Activated CD8-positive, alpha-beta memory T cell treated with anti-CD3 and anti-CD28 coated beads, Interleukin-2, amount 50 U/mL, for 24 hours (primary cell): ENCODE data around the gene WNK1.
"Not testable (repeated sequence)": the region's sequence is repeated elsewhere in the genome, so short reads cannot be mapped to it uniquely, and the experiment has no call there.

Experiments
- DNase-seq: peaks from one replicate; pipeline ENCODE4 v3.0.0-alpha.2; 2020; ENCODE audit errors: extremely low read depth

The WNK1 gene

DNA sequence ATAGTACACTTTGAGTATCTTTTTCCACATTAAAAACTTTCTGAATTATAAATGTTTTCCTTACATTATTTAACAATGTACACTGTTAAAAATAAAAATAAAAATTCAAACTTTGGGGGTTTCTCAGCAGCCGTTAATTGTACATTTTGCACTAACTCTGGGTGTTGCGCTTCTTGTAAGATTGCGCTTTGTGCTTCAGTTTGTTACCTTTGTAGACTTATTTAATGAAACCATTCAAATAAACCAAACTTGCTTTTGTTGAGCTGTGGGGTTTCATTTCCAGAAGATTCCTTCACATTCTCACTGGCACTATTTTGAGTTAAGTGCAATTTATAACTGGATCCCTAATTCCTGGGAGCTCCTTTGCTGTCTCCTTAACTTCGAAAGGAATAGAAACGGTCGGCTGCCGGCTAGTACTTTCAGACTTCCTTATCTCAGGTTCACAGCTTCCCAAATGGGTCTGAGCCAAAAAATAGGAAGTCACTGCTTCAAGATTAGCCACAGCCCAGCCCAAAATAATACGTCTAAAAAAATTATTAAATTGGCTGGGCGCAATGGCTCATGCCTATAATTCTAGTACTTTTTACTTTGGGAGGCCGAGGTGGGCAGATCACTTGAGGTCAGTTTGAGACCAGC lies 158.9 kb downstream of the WNK1 start:
- no peak for DNase-seq

DNA sequence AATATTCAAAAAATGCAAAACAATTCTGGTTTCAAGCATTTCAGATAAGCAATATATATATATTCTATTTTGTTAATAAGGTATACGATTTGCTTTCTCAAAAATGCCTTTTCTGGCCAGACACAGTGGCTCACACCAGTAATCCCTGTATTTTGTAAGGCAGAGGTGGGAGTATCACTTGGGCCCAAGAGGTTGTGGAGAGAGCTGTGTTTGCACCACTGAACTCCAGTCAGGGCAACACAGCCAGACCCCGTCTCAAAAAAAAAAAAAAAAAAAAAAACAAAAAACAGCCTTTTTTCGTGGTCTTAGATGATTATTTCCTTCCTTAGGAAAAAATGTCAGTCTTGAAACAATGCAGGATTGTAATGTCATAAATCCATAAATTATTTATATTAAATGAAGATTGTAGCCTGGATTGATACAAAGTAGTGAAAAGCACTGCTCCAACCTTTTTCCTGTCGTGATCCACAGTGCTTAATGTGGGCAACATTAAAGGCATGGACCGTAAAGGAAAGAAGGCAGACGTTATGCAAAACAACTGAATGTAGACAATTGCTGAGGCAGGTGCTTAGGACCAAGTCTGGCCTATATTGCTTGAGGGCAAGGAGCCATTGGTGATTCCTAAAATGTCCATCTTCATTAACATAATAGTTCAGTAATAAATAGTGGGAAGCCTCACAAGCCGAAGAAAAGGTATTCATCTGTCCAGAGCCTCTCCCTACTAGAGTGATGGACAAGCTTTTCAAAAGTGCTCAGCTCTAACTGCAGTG lies 160.3 kb downstream of the WNK1 start:
- no peak for DNase-seq

DNA sequence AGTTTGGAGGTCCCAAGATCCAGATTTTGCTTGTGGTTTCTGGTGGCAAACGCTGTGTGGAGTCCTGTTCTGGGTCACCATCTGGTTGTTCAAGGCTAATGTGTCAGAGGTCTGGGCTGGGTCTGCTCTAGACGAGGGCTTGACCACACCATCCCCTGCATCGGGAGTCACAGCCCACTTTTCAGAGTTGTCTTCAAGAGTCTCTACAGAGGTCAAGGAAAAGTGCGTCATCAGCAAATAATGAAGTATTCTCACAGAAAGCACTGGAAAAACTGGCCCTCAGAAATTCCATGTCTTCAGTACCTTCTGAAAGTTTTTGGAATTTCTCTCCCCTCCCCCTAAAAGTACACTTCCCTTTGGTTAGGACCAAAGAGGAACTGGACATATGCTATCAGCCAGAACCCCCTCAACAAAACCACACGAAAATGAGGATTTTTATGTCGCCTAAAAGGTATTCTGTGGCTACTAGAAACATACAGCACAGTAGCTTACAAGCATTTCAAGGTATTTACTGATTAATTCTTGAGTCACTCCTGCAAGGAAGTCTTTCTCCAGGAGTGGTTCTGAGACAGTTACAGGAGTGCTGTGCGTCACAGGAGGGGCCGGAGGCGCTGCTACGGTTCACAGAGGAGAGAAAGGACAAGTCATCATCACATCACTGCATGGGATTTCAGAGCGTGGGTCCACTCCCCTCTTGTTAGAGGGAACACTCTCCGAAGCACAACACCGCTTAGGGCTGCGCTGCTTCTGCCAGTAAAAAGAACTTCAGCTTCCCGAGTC lies 161.7 kb downstream of the WNK1 start:
- DNase-seq: no peak

DNA sequence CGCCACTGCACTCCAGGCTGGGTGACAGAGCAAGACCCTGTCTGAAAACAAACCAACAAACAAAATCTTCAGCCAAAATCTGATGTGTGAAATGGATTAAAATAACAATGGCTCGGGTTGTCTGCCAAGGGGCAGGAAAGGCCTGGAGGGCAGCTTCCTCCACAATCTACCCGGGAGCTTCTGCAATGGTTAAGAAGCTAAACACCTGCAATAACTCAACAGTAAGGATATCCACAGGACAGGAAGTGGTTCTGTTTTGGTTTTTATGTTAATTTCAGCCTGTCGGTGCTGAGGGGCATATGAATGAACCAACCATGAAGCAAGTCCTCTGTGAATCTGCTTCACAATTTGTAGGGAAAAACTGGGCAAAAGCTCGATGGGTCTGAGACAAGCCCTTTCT lies 162.7 kb downstream of the WNK1 start:
- no peak for DNase-seq

DNA sequence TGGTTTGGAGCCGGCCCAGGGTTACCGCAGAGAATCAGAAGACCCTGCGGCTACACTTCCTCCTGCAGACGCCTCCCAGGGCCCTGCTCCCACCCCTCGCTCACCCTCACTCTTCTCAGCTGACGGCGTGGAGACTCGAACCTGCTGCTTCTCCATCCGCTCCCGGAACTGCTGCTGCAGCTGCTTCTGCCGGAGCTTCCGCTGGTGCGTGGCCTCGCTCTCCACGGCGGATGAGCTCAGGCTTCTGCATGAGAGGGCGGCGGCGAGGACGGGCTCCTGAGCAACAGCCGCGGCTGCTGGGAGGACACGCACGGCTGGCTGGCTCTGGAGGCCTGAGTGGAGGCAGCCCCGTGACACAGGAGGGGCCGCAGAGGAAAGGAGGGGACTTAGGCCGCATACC lies 163.9 kb downstream of the WNK1 start:
- no peak for DNase-seq

DNA sequence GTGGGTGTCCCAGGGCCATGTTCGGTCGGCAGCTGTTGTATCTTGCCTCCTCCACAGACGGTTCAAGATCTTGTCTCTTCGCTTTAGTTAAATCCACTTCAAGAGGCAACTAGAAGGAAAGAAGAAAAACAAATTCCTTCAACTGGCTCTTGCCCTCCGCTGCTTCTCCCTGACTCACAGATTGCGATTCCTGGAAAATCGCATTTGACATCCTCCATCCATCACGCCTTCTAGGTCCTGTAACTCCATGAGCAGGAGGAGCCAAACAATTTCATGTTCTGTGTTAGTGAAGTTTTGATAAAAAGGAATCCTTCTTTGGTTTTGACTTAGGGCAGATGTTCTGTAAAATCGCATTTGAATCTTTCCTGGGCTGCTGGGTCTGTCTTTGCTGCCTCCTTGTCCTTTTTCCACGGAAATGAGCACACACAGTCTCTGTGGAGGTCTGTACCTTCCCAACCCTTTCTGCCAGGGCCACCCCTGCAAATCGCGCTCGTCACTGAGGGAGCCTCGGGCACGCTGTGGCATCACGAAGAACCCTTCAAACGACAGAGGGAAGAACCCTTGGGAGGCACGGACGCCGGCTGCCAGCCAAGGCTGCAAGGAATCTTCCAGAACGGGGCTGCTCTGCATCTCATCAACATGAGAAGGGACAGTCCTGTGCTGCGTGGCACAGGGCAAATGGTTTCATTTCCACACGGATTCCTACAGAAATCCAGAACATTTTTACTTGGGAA lies 164.5 kb downstream of the WNK1 start:
- DNase-seq: no peak

DNA sequence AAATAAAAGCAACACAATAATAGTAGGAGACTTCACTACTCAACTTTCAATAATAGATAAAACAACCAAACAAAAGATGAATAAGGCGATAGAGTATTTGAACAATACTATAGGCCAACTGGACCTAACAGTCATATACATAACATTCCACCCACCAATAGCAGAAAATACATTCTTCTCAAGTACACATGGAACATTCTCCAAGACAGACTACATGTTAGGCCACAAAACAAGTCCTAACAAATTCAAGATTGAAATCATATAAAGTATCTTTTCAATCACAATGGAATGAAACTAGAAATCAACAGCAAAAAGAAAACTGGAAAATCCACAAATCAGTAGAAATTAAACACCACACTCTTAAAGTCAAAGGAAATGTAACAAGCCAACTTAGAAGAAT lies 168.3 kb downstream of the WNK1 start:
- no peak for DNase-seq

DNA sequence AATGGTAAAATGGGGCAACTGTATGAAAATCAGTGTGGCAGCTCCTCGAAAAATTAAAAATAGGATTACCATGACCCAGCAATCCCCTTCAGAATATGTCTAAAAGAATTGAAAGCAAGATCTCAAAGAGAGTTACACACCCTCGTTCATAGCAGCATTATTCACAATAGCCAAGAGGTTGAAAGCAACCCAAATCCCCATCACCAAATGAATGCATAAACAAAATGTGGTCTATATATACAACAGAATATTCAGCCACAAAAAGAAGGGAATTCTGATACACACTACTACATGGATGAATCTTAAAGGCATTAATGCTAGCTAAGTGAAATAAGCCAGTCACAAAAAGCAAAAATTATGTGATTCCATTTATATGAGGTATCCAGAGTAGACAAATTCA lies 169.9 kb downstream of the WNK1 start:
- DNase-seq: no peak

DNA sequence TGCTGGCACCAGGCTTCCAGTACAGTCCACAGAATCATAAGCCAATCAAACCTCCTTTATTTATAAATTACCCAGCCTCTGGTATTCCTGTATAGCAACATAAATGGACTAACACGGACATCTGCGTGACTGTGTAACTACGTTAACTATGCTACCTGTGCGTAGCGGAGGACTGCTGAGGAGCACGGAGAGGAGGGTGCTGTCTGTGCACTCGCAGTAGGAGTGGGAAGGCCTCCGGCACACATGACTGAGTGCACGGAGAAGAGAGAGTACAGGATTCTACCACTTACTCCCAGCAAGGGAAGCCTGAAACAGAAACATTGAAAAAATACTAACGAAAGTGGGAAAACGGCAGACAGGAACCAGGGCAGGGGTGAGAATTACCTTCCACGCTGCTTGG lies 174.3 kb downstream of the WNK1 start:
- DNase-seq: no peak

DNA sequence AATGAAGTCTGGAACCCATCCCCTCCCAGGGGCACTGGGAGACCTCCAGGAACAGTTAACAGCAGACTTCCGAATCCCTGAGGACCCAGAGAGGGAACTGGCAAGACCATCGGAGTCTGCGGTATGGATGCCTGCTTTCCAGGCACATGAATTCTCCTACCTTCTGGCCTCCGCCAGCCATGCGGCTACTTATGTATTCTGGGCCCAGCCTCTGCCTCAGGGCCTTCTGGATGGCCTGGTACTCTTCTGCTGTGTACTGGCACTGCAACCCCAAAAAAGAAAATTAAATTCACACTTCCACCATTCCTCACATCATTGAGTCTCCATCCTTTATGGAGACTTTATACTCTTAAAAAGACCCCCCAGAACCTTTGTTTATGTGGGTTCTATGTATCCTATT lies 178.7 kb downstream of the WNK1 start:
- no peak for DNase-seq

DNA sequence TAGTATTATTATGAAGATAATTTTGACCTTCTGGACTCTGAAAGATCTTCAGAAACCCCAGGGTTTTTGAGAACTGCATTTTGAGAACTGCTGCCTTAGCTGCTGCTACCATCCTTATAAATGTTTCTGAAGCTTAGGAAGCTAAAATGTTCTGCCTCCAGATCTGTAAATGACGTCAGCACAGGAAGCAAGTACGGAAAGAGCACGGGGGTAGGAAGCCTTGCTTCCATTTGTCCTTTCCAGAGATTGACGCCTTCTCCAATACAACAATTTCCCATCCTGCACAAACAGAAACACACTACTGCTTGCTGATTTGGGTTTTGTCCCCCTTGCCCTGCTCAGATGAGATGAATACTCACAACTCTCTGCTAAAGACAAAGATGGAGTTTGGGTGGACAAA lies 179.2 kb downstream of the WNK1 start:
- no peak for DNase-seq

DNA sequence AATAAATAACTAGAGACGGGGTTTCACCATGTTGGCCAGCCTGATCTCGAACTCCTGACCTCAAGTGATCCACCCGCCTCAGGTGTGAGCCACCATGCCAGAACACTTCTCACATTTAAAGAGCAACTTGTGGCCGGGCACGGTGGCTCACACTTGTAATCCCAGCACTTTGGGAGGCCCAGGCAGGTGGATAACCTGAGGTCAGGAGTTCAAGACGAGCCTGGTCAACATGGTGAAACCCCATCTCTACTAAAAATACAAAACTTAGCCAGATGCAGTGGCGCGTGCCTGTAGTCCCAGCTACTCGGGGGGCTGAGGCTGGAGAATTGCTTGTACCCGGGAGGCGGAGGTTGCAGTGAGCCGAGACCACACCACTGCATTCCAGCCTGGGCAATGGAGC lies 183.5 kb downstream of the WNK1 start:
- DNase-seq: not testable (repeated sequence)

DNA sequence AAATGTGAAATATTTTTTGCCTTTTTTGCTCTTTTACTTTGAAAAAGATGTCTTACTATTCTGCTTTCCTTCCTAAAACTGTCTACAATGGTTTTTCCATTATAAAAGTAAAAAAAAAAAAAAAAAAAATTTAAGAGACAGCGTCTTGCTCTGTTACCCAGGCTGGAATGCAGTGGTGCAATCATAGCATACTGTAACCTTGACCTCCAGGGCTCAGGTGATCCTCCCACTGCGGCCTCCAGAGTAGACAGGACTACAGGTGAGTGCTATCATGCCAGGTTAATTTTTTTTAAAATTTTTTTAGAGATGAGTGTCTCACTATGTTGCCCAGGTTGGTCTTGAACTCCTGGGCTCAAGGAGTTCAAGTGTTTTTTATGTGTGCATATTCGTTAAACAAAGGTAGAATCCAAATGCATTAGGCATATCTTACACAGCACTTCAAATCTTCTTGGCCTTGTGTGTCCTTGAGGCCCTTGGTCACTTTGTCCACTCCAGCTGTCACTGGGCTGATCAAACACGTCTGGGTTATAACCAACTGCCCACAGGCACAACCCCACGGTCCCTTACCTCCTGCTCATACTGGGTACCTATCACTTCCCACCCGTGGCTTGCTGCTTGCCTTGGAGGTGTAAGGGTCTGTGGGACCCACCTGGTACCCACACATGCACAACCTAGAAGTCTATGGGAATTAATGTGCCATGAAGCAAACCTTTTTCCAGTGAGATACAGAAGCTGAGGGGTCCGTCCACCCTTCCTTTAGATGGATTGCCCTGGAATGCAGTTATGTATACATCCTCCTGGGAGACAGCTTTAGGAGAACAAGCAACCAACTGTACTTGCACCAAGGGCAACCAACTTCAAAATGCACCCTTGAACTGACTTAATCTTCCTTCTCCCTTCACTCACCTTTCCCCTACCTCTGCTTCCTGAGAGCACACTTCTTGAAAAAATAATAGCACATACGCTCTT lies 184.3 kb downstream of the WNK1 start:
- no peak for DNase-seq

DNA sequence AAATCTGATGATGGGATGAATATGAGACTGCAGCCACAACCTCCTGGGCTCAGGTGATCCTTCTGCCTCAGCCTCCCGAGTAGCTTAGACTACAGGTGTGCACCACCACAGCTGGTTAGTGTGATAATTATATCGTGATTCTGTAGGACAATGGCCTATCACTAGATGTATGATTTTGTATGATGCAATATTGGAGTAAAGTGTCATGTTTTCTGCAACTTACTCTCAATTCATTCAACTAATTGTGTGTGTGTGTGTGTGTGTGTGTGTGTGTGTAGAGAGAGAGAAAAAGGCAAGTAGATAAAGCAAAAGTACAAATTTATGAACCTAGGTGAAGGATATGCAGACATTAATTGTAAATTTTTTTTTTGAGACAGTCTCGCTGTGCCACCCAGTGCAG lies 186.4 kb downstream of the WNK1 start:
- DNase-seq: no peak

DNA sequence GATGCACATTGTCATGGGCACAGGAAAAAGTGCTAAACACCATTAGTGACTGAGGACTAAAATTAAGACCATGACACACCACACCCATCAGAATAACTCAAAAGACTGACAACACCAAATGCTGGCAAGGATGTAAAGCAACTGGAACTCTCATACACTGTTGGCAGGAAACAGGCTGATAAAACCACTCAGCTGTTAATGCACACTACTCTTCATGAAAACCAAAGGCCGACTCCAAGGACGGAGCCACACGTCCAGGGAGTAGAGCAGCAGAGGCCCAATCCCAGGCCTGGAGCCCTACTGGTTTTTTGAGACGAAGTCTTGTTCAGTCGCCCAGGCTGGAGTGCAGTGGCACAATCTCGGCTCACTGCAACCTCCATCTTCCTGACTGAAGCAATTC lies 190.7 kb downstream of the WNK1 start:
- no peak for DNase-seq

DNA sequence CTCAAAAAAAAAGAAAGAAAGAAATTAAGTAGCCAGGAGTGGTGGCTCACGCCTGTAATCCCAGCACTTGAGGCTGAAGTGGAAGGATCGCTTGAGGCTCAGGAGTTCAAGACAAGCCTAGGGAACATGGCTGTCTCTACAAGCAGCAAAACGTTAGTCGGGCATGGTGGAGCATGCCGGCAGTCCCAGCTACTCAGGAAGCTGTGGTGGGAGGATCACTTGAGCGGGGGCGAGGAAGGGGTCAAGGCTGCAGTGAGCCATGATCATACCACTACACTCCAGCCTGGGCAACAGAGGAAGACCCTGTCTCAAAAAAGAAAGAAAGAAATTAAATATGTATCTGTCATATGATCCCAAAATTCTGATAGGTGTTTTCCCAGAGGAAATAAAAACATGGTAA lies 191.8 kb downstream of the WNK1 start:
- DNase-seq: no peak

DNA sequence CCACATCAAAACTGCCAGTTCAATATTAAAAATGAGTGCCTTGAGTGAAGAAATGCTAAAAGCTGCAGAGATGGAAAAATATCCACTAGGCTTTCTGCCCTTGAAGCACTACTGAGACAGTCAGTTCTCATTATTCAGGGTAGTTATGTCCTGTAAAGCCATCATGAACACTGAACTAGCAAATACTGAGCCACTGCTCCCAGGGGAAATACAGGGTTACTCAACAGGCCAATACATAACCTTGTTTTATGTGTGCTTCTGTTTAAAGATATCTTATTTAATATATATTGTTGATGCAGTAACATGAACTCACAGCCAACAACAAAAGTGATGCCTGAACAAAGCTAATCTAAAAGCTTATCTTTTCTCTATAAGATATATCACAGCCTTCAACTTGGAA lies 193.8 kb downstream of the WNK1 start:
- DNase-seq: no peak

DNA sequence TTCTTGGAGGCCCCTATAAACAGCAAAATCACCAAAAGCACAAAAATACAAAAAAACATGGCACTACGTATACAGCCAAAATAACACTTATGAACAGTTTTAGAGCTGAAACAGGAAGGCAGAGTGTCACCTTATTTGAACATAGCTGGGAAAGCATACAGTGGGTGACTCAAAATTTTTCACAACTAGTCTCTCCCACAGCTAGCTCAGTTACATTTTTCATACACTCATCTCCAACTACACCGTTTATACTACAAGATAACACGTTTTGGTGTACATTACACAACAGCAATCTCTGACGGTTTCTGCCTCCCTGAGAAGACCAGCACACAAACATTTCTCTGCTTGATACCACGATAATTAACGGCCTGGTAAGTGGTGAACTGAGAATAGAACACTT lies 194.3 kb downstream of the WNK1 start:
- DNase-seq: no peak

DNA sequence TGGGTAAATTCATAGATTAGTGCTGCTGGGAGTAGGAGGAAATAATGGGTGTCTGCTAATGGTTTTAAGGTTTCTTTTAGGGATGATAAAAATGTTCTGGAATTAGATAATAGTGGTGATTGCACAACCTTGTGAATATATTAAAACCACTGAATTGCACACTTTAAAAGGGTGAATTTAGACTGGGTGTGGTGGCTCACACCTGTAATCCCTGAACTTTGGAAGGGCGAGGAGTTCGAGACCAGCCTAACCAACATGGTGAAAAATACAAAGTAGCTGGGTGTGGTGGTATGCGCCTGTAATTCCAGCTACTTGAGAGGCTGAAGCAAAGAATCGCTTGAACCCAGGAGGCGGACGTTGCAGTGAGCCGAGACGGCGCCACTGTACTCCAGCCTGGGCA lies 195.9 kb downstream of the WNK1 start:
- no peak for DNase-seq

DNA sequence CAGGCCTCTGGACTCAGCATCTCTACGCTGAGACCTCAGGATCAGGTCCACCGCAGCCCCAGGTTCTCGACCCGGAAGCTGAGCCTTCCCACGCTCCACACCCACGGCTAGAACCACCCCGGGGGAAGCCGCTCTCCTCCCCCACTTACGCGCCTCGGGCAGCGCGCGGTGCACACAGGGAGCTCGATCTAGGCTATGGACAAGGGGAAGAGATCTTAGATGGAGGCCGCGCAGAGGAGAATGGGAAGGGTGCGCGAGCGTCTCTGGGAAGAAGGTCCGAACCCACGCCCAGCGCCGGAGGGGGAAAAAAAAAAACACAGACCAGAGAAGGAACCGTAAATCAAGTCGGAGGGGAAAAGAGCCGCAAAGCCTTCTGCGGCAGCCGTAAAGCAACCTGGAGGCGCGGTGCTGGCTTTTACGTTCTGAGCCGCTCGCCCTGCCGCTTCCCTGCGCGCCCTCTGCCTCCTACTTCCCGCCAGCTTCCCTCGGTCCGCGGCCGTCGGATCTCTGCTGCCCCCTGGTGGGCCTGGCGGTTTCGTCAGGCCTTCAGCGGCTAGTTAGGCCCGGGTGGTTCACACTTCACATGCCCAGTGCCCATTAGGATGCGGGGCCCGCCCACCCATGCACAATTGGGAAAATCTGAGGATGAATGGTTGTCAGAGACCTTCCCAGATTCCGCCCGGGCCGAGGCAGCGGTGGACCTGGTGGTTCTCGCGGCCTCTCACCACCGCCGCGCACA lies 197.2 kb downstream of the WNK1 start, which contains the start of gene RAD52:
Gene RAD52, minus strand, starts transcription at position 242 of the 739 bp plus-strand sequence. CDS start 16,636 bp downstream, outside the sequence.
- peak; percentile 91 for DNase-seq
